ENCODE data around the gene ANO10.
A peak's percentile ranks its signal among the peaks of the same experiment; 100 is the strongest.
"Not testable (repeated sequence)": the region's sequence is repeated elsewhere in the genome, so short reads cannot be mapped to it uniquely, and the experiment has no call there.

Gene ANO10

GRCh38 chr3:43621656-43622432 is at the start of gene ANO10:
Gene ANO10 (minus strand): TSS chr3:43622011. CDS start chr3:43605852, 16,159 bp downstream.
- ATAC-seq, result peak; percentile 98
- Mint-ChIP-seq H3K9me3 (no peaks in the 10 kb centered on the region), H3K27ac (peak within 1 kb of the TSS; percentile 68), H3K36me3 (no peaks in the 10 kb centered on the region), H3K4me1 (peaks cover 17% of the 10 kb centered on the region), H3K27me3 (no peaks in the 10 kb centered on the region), H3K4me3 (peak within 1 kb of the TSS; percentile 84)

- H3K9me3 Mint-ChIP-seq, result no peaks in the 10 kb centered on the region
- no peak for ATAC-seq
- H3K27me3 Mint-ChIP-seq, result peaks cover 16% of the 10 kb centered on the region
- no peak overlapping the region for H3K27ac Mint-ChIP-seq
- peaks cover 7% of the 10 kb centered on the region for H3K36me3 Mint-ChIP-seq
- H3K4me1 Mint-ChIP-seq, result no peaks in the 10 kb centered on the region
- no peak overlapping the region for H3K4me3 Mint-ChIP-seq
These were observed 49.1 kb upstream of the ANO10 start for GRCh38 chr3:43670635-43671522.

GRCh38 chr3:43665011-43665410 is 43.2 kb upstream of the ANO10 start:
- H3K9me3 Mint-ChIP-seq, result peaks cover 14% of the 10 kb centered on the region
- not testable (repeated sequence) for ATAC-seq, H3K27ac Mint-ChIP-seq, H3K36me3 Mint-ChIP-seq, H3K4me3 Mint-ChIP-seq, H3K4me1 Mint-ChIP-seq
- peaks cover 16% of the 10 kb centered on the region for H3K27me3 Mint-ChIP-seq

- not testable (repeated sequence) for H3K27ac Mint-ChIP-seq, H3K4me1 Mint-ChIP-seq, ATAC-seq, H3K27me3 Mint-ChIP-seq, H3K4me3 Mint-ChIP-seq, H3K36me3 Mint-ChIP-seq
- H3K9me3 Mint-ChIP-seq, result peaks cover 14% of the 10 kb centered on the region
These were observed 39.6 kb upstream of the ANO10 start for GRCh38 chr3:43661376-43661775.

- ATAC-seq, result no peak
- Mint-ChIP-seq H3K9me3 (peaks cover 13% of the 10 kb centered on the region), H3K27ac (no peak overlapping the region), H3K27me3 (no peaks in the 10 kb centered on the region), H3K4me3 (no peak overlapping the region), H3K36me3 (peaks cover 6% of the 10 kb centered on the region), H3K4me1 (no peaks in the 10 kb centered on the region)
These were observed 37.6 kb upstream of the ANO10 start for GRCh38 chr3:43659250-43659880.

- H3K4me3 Mint-ChIP-seq, H3K27ac Mint-ChIP-seq, H3K4me1 Mint-ChIP-seq: not testable (repeated sequence)
These were observed 34.6 kb upstream of the ANO10 start for GRCh38 chr3:43656390-43656789.

GRCh38 chr3:43650345-43650744 is 28.5 kb upstream of the ANO10 start:
- no peak for ATAC-seq
- Mint-ChIP-seq H3K27me3 (peaks cover 33% of the 10 kb centered on the region), H3K4me1 (no peaks in the 10 kb centered on the region), H3K27ac (no peak overlapping the region), H3K36me3 (no peaks in the 10 kb centered on the region), H3K9me3 (no peaks in the 10 kb centered on the region), H3K4me3 (no peak overlapping the region)

More at GRCh38 chr3:43656390-43656789, 34.6 kb upstream of the ANO10 start:
- H3K27me3 Mint-ChIP-seq, H3K9me3 Mint-ChIP-seq, H3K36me3 Mint-ChIP-seq, ATAC-seq: not testable (repeated sequence)

GRCh38 chr3:43649365-43649968 is 27.7 kb upstream of the ANO10 start:
- no peak overlapping the region for H3K4me3 Mint-ChIP-seq
- no peak overlapping the region for H3K27ac Mint-ChIP-seq
- H3K27me3 Mint-ChIP-seq, result peaks cover 33% of the 10 kb centered on the region
- no peak for ATAC-seq
- H3K36me3 Mint-ChIP-seq, result no peaks in the 10 kb centered on the region
- no peaks in the 10 kb centered on the region for H3K4me1 Mint-ChIP-seq
- no peaks in the 10 kb centered on the region for H3K9me3 Mint-ChIP-seq

- H3K36me3 Mint-ChIP-seq, result no peaks in the 10 kb centered on the region
- no peak overlapping the region for H3K27ac Mint-ChIP-seq
- no peaks in the 10 kb centered on the region for H3K9me3 Mint-ChIP-seq
- H3K4me1 Mint-ChIP-seq, result no peaks in the 10 kb centered on the region
- H3K4me3 Mint-ChIP-seq, result no peak overlapping the region
- no peak for ATAC-seq
- H3K27me3 Mint-ChIP-seq, result peaks cover 33% of the 10 kb centered on the region
These were observed 27.1 kb upstream of the ANO10 start for GRCh38 chr3:43648957-43649356.

- ATAC-seq, result no peak
- Mint-ChIP-seq H3K4me1 (no peaks in the 10 kb centered on the region), H3K27me3 (peaks cover 33% of the 10 kb centered on the region), H3K36me3 (no peaks in the 10 kb centered on the region), H3K27ac (no peak overlapping the region), H3K4me3 (no peak overlapping the region), H3K9me3 (no peaks in the 10 kb centered on the region)
These were observed 25.7 kb upstream of the ANO10 start for GRCh38 chr3:43647331-43648166.

- peaks cover 23% of the 10 kb centered on the region for H3K27me3 Mint-ChIP-seq
- H3K36me3 Mint-ChIP-seq, result no peaks in the 10 kb centered on the region
- H3K4me3 Mint-ChIP-seq, result no peak overlapping the region
- H3K4me1 Mint-ChIP-seq, result no peaks in the 10 kb centered on the region
- H3K9me3 Mint-ChIP-seq, result no peaks in the 10 kb centered on the region
- peak; percentile 16 for ATAC-seq
- H3K27ac Mint-ChIP-seq, result no peak overlapping the region
These were observed 22.6 kb upstream of the ANO10 start for GRCh38 chr3:43644443-43644842.

GRCh38 chr3:43641306-43642114 is 19.7 kb upstream of the ANO10 start:
- Mint-ChIP-seq H3K4me1 (peaks cover 7% of the 10 kb centered on the region), H3K9me3 (no peaks in the 10 kb centered on the region), H3K4me3 (no peak overlapping the region), H3K27me3 (peaks cover 6% of the 10 kb centered on the region), H3K27ac (no peak overlapping the region), H3K36me3 (no peaks in the 10 kb centered on the region)
- ATAC-seq, result no peak

GRCh38 chr3:43640681-43641080 is 18.9 kb upstream of the ANO10 start:
- no peak for ATAC-seq
- H3K27me3 Mint-ChIP-seq, result peaks cover 8% of the 10 kb centered on the region
- H3K4me3 Mint-ChIP-seq, result no peak overlapping the region
- no peaks in the 10 kb centered on the region for H3K9me3 Mint-ChIP-seq
- peaks cover 7% of the 10 kb centered on the region for H3K4me1 Mint-ChIP-seq
- H3K36me3 Mint-ChIP-seq, result no peaks in the 10 kb centered on the region
- H3K27ac Mint-ChIP-seq, result no peak overlapping the region

Data from stimulated activated memory B cell treated with anti-CD40 and anti-IgM and Interleukin-4, amounts not matched to agents 10 μg/mL and 1 μg/mL and 100 μg/mL, for 72 hours (primary cell).